RCC 7860 (cell line): ENCODE data around the gene APPL2.

Experiments
- DNase-seq: peaks from one replicate; pipeline ENCODE4 v3.0.0-alpha.2; 2015; ENCODE audit warnings: low spot score
- FAIRE-seq: peaks from 2 replicates; lab custom pipeline; 2012; peaks lifted over from hg19 to GRCh38; lab: Jason Lieb, UNC

Gene APPL2

DNA sequence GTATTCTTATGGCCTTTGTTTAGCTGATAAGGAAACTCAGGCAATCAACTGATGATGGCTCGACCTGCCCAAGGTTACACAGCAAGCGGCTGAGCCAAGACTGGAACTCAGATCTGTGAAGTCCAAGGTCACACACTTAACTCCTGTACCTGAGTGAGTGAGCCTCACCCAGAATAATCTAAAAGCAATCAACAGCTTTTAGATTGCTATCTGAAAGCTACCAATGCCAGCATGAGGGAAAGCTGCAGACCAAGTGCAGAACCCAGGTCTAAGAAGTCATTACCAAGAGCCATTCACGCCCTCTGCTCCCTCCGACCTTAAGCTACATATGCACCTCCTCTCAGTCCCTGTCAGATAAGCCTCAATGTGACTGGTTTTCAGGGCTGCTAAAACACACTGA, 12.1 kb downstream of the APPL2 start:
- FAIRE-seq, result no peak
- DNase-seq, result no peak

DNA sequence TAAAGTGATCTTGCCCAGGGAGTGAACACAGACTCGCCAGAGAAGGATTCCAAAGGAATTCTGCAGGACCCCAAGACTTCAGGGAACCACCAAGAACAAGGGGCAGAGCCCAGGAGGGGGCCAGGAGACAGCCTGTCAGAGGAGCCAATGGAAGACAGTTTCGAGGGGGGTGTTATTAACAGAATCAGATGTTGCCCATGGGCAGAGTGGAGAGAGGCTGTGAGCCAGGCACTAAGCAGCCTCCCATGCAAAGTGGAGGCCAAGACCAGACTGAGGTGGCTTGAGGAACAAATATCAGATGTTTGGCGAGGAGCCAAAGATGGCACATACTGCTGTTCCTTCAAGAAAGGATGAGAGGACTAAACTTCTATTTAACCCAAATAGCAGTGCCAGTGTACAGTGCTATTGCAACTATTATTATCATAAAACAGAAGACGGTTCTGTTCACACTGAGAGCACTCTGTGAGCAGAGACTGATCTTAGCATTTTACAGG, 12.6 kb downstream of the APPL2 start:
- DNase-seq (no peak), FAIRE-seq (no peak)

DNA sequence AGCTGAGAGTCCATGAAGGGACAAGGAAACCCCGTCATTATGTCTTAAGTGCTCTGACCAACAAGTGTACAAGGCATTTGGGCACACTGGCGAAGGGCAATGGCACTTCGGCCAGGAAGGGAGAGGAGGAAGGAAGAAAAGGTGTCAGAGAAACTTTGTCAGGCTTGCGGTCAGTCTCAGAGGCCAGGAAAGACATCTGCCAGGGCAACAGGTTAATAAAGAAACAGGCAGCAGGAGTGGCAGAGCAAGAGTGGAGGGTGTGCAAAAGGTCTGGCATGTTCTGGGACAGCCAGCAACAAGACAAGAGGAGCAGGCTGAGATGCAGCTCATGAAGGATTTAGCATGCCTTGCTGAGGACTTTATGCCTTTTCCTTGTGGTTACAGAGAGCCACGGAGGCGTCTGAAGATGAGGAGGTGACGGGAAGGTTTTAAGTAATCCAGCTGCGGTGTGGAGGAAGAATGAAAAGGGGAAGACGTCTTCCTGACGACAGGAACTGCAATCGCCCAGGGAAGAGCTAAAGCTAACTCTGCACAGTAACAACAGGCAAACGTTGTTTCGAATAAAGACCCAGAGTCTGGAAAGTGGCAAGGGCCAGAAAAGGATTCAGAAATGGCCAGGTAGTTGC, 13.1 kb downstream of the APPL2 start:
- FAIRE-seq, result no peak
- DNase-seq, result no peak

DNA sequence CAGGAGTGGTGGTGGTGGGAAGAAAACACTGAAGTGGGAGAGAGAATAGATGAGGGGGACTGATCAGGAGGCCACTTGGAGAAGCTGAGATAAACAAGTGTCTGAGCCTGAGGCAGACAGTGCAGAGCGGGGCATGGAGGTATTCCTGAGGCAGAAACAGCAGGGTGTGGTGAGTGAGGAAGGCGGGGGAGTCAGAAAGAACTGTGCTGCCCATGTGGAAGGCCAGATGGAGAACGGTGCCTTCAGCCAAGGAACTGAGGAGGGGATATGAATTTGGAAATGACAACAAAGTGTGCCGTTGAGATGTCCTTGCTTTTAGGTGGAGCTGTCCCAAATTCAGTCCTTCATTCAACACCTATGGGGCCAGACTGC, 13.7 kb downstream of the APPL2 start:
- FAIRE-seq, result no peak
- no peak for DNase-seq

DNA sequence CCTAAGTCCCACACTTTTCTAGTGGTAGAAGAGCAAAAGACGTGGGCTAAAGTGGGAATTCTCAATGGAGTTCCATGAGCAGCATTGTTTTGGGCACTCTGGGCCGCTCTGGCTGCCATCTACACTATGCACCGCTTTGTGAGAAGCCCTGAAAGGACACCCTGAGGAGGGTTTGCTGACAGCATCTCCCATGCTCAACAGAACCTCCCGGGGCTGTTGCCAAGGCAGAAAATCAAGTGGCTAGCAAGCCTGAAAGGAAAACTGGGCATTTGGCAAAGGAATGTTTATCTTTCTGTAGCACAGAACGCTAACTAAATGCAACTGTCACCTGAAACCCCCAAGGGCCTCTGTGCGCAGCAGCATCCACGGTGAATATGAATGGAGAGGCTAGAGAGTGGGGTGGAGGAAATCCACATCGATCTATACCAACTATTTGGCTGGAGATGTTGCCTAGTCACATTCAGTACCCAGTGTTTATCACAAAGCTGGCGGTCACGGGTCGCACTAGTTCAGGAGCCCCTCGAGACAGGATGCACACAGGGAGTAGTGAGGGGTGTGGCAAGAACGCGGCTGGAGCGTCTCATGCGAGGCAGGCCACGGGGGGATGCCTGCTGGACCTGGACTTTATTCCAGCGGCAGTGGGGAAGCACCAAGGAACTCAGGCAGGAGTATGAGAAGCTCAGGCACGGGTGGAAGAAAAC, 14.2 kb downstream of the APPL2 start:
- FAIRE-seq, result no peak
- no peak for DNase-seq

DNA sequence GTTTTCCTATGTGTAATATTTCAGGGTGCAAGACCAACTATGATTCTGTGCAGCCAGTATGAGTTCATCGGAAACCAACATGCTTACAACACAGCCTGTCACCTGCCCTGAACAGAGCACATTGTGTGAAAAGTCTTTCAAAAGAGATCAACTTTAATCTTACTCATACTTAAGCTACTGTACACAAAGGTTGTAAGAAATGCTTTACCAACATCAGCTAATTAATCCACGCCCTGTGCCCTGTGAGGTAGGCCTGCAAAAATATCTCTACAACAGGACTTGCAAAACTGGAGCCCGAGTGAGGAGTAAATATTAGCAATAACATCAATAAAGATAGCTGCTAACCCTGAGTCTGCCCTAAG, 15.1 kb downstream of the APPL2 start:
- FAIRE-seq (no peak), DNase-seq (no peak)

DNA sequence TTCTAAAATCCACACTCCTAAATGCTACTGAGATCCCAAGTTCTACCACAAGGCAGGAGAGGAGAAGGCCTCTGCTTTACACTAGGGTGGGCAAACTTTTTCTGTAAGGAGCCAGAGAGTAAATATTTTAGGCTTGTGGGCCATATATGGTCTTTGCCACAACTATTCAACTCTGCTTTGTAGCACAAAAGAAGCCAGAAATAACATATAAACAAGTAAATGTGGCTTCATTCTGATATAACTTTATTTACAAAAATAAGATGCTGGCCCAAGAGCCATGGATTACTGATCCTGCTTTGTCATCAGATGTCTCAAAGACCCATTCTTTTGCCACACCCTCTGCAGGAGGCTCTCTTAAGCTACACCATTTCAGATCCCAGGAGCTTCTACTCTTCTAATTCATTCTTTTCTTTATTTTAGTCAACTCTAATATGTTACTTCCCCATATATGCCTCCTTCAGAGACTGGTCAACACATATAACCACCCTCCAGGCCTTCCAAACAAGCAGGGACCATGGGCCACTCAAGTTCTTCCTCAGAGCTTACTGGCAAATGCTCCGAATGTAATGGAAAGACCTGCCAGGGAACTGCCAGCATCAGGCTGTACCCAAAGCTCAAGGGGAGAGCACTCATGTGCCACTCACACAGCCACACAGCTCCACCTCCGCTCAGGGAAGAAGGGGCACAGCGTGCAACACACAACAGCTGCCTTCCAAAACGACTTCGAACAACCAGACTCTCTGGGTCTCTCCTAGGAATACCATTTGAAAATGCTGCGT, 15.6 kb downstream of the APPL2 start:
- DNase-seq (no peak), FAIRE-seq (no peak)

DNA sequence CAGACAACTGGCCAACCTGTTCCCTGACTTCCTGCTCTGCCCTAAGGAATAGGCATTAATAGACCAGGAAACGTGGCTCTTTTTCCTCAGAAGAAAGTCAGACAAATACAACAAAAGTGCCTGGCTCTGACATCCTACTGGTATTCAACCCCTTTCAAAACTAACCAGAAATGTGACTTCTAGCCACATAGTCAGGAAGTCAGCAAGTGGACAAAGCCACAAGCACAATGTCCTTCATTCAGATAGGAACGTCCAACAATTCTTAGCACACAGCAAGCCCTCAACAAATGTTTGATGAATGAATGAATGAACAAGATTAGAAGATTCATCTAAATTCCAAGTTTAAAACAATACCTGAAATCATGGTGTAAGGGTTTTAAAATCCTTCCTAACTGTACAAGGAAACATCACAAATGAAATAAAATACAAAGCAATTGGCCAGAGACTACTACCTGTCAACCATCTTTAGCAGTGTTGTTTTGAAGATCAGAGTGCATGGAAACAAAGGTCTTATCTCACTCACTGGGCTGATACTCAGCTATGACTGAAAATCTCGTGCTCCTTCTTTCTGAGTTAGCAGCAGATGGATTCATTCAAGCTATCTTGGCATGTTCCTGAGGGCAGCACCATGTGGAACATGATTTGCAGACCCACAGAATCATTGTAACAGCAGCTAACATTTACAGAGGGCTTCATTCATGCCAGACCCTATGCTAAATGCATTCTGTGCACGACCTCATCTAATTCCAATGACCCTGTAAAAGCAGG, 16.5 kb downstream of the APPL2 start:
- FAIRE-seq (no peak), DNase-seq (no peak)

DNA sequence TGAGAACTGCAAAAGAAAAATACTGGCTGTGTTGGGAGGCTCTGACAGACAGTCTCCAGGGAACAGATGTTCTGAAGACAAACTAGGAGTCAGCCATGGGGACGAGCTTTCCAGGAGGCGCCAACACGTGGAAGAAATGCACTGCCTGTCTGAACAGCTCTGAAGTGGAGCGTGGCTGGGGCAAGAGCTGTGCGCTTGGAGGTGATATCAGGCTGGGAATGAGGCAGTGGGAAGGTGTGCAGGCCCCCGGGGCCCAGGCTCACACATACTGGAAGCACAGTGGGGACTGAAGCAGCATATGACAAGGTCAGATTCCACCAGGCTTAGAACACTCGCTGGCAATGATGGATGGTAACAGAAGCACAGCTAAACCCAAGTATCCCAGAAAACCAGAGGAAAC, 17.5 kb downstream of the APPL2 start:
- DNase-seq (no peak), FAIRE-seq (no peak)

DNA sequence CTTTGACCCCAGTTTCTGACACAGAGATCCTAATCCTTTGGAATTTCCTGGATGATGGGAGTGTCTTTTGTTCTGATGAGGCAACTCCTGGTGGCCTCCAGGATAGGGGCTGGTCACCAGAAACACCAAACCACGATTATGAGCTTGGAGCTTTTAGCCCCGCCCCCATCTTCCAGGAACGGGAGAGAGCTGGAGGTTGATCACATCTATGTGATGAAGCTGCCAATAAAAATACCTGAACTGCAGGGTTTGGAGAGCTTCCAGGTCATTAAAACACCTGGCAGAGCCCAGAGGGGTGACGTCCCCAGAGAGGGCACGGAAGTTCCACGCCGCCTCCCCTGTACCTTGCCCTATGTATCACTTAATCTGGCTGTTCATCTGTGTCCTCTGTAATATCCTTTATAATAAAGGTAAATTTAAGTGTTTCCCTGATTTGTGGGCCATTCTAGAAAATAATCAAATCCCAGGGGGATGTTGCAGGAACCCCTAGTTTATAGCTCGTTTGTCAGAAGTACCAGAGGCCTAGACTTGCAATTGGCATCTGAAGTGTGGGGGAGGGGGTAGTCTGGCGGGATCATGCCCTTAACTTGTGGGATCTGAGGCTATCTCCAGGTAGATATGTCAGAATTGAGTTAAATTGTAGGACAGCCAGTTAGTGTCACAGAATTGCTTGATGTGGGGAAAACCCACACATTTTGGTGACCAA, 21.2 kb downstream of the APPL2 start:
- peak; percentile 37 for DNase-seq
- FAIRE-seq, result no peak

DNA sequence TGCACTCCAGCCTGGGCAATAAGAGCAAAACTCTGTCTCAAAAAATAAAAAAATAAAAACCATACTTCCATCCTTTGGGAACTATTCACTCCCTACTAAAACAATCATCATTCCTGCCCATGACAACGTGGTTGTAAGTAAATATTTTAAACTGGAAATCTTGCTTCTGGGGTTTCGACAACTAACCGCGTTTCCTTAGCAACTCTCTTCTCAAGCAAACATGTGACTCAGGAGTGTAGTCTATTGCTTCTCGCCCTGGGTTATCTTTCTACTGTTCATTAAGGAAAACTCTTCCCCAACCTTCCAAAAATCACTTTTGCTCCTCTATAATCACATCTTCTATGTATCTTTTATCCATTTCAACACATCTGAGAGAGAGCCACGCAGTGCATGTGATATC, 21.8 kb downstream of the APPL2 start:
- FAIRE-seq (no peak), DNase-seq (peak; percentile 35)

DNA sequence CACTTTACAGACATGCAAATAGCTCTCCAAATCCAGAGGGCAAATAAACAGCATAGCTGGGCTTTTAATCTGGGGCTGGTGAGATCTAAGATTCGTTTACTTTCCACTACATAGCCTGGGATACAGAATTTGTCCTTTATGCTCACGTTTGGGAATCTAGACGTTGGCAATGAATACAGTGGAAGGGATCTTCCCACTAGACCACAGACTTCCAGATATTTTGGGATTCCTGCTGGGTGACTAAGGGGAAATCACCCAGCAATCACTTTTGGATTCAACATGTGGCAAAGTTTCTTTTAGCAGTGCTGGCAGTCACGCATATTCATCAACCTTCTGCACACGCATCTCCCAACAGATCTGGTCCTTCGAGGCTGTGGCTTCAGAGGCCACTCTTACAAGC, 23.5 kb downstream of the APPL2 start:
- no peak for FAIRE-seq

DNA sequence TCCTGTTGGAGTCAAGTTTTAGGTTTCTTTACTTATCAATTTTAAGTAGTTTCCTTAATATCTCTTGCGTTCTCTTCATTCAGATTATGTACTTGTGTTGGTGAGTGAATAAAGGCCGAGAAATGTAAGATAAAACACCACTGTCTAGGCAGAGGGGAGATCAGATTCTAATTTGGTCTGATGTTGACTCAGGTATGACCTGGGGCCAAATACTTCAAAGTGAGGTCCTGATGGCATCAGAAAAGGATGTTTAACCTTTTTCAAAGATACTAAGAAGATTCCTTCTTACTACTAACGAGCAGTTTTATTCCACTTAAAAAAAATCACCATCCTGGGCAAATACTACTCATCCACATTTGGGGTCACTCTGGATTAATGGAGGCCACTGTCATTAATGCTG, 26.9 kb downstream of the APPL2 start:
- FAIRE-seq (no peak), DNase-seq (no peak)

More for the DNA sequence above, 23.5 kb downstream of the APPL2 start:
- peak; percentile 78 for DNase-seq

DNA sequence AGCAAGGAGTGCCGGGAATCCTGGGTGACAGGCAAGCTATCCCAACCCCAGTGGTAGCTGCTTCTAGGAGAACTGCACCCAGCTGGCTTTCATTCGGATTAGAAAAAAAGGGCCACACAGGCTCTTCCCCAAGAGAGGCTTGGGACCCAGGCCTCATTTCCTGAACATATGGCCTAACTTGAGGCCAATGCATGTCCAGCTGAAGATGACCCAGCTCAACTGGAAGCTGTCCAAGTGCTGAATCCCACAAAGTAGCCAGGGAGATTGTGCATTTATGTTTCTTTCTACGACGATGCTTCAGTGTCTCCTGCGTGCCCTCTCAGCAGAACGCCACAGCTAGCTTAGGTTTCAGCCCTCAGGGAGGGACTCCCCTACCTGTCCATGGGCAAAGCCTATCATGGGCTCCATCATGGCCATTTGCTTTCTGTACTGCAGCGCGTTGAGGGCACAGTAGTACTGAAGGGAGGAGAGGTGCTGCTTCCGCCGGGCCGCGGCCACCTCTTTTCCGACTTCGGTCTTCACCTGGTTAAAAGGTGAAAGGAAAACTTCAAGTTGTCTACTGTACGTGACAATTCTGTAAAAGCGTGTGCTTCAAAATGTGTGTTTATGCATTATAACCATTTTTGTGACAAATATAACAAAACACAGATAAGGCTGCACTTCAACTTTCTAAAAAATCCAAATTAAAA, 29.1 kb downstream of the APPL2 start:
- no peak for FAIRE-seq
- DNase-seq, result no peak

DNA sequence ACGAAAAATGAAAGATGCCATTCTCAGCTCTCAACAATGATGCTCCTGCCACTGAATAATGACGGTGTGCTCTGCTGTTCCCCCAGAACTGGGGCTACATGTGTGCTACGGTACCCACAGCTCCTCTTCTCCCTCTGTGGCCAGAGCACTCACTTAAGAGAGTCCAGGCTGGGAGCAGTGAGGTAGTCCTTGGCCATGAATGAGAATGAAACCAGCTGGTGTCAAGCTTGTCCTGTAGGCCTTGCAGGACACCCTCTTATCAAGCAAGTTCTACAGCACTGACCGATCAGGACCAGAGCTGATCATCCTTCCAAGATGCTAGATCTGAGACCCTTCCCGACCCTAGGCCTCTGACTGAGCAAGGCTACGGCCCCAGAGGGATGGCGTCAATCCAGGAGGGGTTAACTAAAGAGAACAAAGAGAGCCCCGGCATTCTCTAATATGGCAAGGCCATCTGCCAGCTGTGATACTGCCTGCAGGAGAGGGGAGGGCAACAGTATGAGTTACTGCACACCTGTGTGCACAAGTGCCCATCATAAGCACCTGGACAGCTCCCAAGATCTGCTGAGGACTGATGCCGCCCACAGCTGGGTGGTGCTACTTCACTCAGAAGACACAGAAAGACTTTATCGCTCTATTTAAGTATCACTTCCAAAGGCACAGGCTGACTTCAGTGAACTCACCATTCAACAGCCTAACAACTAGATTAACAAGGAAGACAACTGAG, 30.5 kb downstream of the APPL2 start:
- FAIRE-seq (no peak), DNase-seq (no peak)

DNA sequence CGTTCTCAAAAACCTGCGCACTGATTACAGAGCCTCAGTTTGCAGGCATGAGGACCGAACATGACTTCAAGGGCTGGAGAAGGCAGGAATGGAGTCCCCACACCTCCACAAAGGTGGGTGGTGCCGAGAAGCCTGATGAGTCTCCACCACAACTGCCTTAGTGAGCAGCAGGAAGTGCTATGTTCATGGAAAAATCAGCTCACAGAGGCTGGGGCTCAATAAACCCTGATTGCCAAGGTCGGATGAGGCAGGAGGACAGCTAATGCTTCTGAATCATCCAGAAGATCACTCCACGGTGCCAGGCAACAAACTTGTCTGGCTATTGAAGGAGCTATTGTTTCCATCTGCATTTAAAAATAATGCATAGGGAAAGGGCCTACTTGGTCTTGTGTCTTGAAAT, 31.1 kb downstream of the APPL2 start:
- no peak for FAIRE-seq
- peak; percentile 44 for DNase-seq

DNA sequence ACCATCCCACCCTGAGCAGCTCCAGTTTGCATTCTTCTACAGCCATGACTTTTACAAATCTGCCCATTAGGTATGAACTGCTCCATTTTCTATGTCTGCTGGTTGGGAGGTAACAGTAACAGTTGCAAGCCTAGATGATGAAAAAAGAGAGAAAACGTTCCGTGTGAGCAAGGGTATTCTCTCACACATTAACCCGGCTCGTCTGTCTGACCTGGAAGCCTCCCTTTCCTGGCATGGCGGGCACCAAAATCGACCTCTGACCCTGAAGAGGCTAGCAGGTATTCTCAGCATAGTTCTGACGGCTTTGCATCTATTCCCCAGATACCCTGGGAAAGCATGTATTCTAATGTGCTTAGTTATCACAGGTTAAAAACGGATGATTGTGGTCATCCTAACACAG, 31.8 kb downstream of the APPL2 start:
- FAIRE-seq (no peak), DNase-seq (no peak)

DNA sequence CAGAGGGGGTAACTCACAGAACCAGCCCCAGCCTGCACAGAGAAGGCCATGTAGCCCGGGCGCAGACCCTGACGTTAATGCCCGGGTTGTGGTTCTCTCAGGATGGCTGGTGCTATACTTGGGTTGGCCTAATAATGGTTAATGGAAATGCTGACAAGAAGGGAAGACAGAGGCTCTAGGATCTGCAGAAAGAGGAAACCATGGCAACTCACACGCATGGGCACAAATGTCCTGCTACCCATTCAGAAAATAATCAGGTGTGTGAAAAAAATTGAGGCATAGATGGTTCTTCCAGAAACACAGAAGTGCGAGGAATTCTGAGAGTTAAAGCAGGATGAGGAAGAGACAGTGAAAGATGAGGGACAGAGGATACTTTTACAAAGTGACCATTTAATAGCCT, 33.8 kb downstream of the APPL2 start:
- FAIRE-seq, result no peak
- no peak for DNase-seq

DNA sequence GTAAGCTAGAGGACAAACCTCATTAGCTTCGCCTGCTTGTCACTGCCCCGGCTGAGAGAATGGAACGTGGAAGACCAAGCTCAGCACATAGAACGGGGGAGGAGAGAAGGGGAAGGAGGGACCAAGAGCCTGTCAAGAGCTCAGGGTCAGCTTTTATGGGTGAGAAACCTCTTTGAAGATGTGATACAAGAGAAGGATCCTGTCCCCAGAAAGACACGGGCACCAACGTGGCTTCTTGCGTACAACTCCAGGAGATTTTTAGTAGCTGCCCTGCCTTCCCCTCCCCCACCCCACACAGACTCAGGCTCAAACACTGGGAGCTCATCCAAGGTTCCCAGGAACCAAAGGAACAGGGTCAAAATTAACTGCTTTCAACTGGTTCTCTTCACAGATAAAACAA, 34.7 kb downstream of the APPL2 start:
- FAIRE-seq (no peak), DNase-seq (no peak)
